Lower lobe of right lung (tissue), 2 donors: ENCODE results near the gene CASQ2. TPM values are rescaled to one million over a fixed set of nuclear protein-coding genes. Genes with fewer than 3 reads are reported as not detected.

Experiments used
- ATAC-seq, 2 donors: fragments of 200-7000 bp; cut with Tn5 transposase; one replicate each; pipeline ENCODE4 v1.9.1; 2020 to 2022; ENCODE audit warnings: mild to moderate bottlenecking in 2 of 2, moderate library complexity in 2 of 2
- DNase-seq: peaks from one replicate; pipeline ENCODE4 v3.0.0-alpha.2; 2020
- H3K27ac ChIP-seq: fragments of 200-600 bp; one replicate; pipeline ENCODE4 v1.8.0; 2022
- H3K27me3 ChIP-seq: fragments of 200-600 bp; one replicate; pipeline ENCODE4 v1.8.0; 2022; ENCODE audit warnings: low read depth
- H3K36me3 ChIP-seq: fragments of 200-600 bp; one replicate; pipeline ENCODE4 v1.8.0; 2022; ENCODE audit warnings: mild to moderate bottlenecking
- H3K4me1 ChIP-seq: fragments of 200-600 bp; one replicate; pipeline ENCODE4 v1.8.0; 2022
- H3K4me3 ChIP-seq: fragments of 200-600 bp; one replicate; pipeline ENCODE4 v1.8.0; 2022; ENCODE audit warnings: mild to moderate bottlenecking
- H3K9me3 ChIP-seq: fragments of 200-600 bp; one replicate; pipeline ENCODE4 v1.8.0; 2022
- intact Hi-C: fragments of 100-400 bp; cut with DNase I; formaldehyde crosslinking; loops from one replicate; pipeline ENCODE4 v1.11.0; 2022
- total RNA-seq: library from RNA; stranded (reverse); fragmentation: NEBNext Ultra II Directional; extraction: Animal tissue kit (Norgen Biotek cat#: 25700); gene quantifications from one replicate; pipeline ENCODE4 v1.2.1, GENCODE V29; 2021
- TF ChIP-seq, protein P1 (sequence below): fragments of 200-600 bp; IDR thresholded peaks from one replicate; pipeline ENCODE4 v1.8.0; 2022; ENCODE audit warnings: antibody characterized with exemption, mild to moderate bottlenecking
- donor health status: DM: no; HTN: yes; CAD: no; lungs with severe emphysema.

Gene CASQ2
- total RNA-seq, 1 donor from 2014 or later, result 3.3 TPM

DNA sequence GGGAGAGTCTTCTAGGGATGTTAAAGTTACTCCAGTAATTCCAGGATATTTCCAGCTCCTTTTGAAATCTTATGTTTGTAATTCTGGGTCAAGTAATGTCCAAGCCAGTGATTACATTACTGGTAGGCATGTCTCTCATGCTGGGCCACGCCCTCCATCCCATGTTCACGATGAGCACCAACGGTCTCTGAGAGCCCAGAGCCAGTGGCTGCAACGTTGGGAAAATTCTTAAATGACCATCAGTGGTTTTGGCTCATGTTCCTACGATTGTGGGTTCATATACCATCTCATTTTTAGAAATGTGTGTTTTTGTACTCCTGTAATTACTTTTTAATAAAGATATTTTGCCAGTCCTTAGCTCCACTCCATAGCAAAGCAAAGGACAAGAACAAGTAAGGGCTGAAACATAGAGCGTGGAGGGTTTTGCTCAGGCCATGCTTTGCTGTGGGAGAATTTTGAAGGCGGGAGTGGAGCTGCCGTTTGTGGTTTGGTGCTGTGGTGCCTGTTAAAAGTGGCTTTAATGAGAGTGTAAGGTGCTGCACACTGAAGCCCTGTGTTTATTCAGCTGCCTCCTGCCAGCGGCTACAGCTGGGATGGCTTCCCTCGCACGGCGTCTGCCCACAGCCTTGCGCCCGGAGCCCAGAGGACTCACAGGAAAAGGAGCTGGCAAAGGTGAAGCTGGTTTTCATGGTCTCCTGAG is 97.9 kb downstream of the CASQ2 start:
- Histone ChIP-seq H3K27me3 (no peaks in the 10 kb centered on the region), H3K4me1 (no peaks in the 10 kb centered on the region), H3K27ac (no peak overlapping the region), H3K36me3 (no peaks in the 10 kb centered on the region), H3K9me3 (no peaks in the 10 kb centered on the region), H3K4me3 (no peak overlapping the region)
- intact Hi-C loops, result no loop called here
- DNase-seq (no peak), ATAC-seq (no peak)
- TF ChIP-seq, protein P1, sequence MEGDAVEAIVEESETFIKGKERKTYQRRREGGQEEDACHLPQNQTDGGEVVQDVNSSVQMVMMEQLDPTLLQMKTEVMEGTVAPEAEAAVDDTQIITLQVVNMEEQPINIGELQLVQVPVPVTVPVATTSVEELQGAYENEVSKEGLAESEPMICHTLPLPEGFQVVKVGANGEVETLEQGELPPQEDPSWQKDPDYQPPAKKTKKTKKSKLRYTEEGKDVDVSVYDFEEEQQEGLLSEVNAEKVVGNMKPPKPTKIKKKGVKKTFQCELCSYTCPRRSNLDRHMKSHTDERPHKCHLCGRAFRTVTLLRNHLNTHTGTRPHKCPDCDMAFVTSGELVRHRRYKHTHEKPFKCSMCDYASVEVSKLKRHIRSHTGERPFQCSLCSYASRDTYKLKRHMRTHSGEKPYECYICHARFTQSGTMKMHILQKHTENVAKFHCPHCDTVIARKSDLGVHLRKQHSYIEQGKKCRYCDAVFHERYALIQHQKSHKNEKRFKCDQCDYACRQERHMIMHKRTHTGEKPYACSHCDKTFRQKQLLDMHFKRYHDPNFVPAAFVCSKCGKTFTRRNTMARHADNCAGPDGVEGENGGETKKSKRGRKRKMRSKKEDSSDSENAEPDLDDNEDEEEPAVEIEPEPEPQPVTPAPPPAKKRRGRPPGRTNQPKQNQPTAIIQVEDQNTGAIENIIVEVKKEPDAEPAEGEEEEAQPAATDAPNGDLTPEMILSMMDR, result no peak

DNA sequence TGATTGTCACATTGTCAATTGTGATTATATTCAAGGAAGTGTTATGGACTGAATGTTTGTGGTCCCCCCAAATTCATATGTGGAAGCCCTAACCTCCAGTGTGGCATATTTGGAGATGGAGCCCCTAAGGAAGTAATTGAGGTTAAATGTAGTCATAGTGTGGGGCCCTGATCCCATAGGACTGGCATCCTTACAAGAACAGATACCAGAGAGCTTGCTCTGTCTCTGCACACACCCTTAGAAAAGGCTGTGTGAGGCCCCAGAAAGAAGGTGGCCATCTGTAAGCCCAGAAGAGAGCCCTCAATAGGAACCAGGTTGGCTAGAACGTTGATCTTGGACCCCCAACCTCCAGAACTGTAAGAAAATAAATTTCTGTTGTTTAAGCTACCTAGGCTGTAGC is 98.6 kb downstream of the CASQ2 start:
- no peaks in the 10 kb centered on the region for H3K9me3 ChIP-seq
- ATAC-seq, result no peak

DNA sequence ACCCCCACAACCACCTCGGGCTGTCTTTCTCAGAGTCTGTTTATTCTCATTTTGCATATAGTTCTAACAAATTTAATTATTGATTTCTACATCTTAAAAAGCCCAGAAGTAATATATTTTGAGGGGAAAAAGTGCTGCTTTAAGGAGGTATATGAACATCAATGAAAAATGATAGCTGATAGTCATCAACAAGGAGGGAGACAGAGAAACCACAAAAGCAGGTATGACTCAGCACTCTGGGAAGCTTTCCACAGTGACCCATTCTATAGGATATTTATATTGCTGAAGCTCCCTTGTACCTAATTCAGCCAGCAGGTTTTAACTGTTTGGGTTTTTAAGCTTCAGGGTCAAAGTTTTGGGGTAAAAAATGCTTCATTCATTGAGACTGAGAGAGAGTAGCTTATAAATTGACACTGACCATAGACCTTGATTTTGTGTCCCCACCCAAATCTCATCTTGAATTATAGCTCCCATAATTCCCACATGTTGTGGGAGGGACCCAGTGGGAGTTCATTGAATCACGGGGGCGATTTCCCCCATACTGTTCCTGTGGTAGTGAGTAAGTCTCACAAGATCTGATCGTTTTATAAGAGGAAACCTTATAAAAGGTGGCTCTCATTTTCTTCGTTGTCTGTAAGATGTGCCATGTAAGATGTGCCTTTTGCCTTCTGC is 99.4 kb downstream of the CASQ2 start:
- DNase-seq, result no peak
- Histone ChIP-seq H3K27ac (no peak overlapping the region), H3K36me3 (peaks cover 11% of the 10 kb centered on the region), H3K9me3 (no peaks in the 10 kb centered on the region), H3K4me3 (no peak overlapping the region), H3K4me1 (no peaks in the 10 kb centered on the region), H3K27me3 (no peaks in the 10 kb centered on the region)
- no peak for ATAC-seq
- TF ChIP-seq, protein P1, result no peak
- intact Hi-C loops, result no loop called here

More for the DNA sequence above, 98.6 kb downstream of the CASQ2 start:
- Histone ChIP-seq H3K36me3 (peaks cover 5% of the 10 kb centered on the region), H3K4me3 (no peak overlapping the region), H3K27me3 (no peaks in the 10 kb centered on the region), H3K27ac (no peak overlapping the region), H3K4me1 (no peaks in the 10 kb centered on the region)
- DNase-seq, result no peak
- intact Hi-C loops, result no loop called here
- TF ChIP-seq, protein P1, result no peak

DNA sequence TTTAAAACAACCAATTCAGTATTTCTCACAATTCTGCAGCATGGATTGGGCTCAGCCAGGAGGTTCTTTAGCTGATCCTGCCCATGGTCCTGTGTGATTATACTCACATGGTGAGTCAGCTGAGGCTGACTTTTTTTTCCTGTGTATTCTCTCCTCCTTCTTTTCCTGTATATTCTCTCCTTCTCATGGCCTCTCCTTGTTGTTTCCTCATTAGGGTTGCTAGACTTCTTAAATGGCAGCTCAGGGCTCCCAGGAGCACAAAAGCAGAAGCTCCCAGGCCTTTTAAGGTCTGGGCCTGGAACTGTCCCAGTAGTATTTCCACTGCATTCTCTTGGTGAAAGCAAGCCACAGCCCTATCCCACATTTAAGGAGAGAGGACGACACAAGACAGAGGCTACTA is 99.9 kb downstream of the CASQ2 start:
- no peak for ATAC-seq
- TF ChIP-seq, protein P1, result no peak
- Histone ChIP-seq H3K27me3 (no peaks in the 10 kb centered on the region), H3K4me3 (no peak overlapping the region), H3K9me3 (no peaks in the 10 kb centered on the region), H3K36me3 (peaks cover 16% of the 10 kb centered on the region), H3K4me1 (no peaks in the 10 kb centered on the region), H3K27ac (no peak overlapping the region)
- intact Hi-C loops, result no loop called here
- DNase-seq, result no peak

DNA sequence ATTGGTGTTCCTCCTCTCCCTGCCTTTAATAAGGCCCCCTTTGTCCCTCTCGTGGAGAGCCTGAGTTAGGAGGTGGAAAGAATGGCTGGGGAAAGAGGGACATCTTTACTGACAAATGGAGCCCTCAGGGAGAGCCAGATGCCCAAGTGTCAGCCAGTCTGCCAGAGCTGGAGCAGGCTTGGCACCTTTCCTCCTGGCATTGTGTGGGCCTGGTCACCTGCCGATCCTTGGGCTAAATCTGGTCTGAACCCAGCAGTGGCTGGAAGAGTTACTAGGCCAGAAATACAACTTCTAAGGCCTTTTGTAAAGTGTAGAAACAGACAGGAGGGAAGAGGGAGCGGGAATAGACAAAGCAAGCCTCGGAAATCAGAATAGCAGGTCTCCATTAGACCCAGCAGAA is 101.8 kb downstream of the CASQ2 start:
- Histone ChIP-seq H3K27me3 (no peaks in the 10 kb centered on the region), H3K27ac (no peak overlapping the region), H3K4me3 (no peak overlapping the region), H3K4me1 (no peaks in the 10 kb centered on the region), H3K9me3 (no peaks in the 10 kb centered on the region), H3K36me3 (peaks cover 29% of the 10 kb centered on the region)
- DNase-seq (no peak), ATAC-seq (no peak)
- TF ChIP-seq, protein P1, result no peak
- intact Hi-C loops, result no loop called here
